ENCODE measurements around the gene CASP2. TPM values are rescaled to one million over a fixed set of nuclear protein-coding genes. Genes with fewer than 3 reads are reported as not detected.

The CASP2 gene
- total RNA-seq, 6 experiments from 2014 or later: 5.3 to 8.7 (median 6.7) TPM

- Histone ChIP-seq H3K27ac (no peak overlapping the region), H3K9me3 (no peaks in the 10 kb centered on the region), H3K27me3 (no peaks in the 10 kb centered on the region), H3K36me3 (no peaks in the 10 kb centered on the region), H3K4me1 (peaks cover 0 to 3% (median 0%) of the 10 kb centered on the region in 4 donors), H3K4me3 (no peak overlapping the region)
- WGBS (ENCODE audit: insufficient coverage, low coverage, low lambda C conversion rate, missing lambda C conversion rate): 37% methylated on average over 2 of the region's 2 CpGs
- TF ChIP-seq POLR2A (IDR thresholded peaks at IDR 0.05): no peak
- TF ChIP-seq, protein P1, sequence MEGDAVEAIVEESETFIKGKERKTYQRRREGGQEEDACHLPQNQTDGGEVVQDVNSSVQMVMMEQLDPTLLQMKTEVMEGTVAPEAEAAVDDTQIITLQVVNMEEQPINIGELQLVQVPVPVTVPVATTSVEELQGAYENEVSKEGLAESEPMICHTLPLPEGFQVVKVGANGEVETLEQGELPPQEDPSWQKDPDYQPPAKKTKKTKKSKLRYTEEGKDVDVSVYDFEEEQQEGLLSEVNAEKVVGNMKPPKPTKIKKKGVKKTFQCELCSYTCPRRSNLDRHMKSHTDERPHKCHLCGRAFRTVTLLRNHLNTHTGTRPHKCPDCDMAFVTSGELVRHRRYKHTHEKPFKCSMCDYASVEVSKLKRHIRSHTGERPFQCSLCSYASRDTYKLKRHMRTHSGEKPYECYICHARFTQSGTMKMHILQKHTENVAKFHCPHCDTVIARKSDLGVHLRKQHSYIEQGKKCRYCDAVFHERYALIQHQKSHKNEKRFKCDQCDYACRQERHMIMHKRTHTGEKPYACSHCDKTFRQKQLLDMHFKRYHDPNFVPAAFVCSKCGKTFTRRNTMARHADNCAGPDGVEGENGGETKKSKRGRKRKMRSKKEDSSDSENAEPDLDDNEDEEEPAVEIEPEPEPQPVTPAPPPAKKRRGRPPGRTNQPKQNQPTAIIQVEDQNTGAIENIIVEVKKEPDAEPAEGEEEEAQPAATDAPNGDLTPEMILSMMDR (IDR thresholded peaks at IDR 0.05): no peak
- intact Hi-C loops (cut with DNase I): loop anchor here in 1 of 2 donors (10.0 kb wide), 1 partner anchor 90 kb away; no protein-coding TSS in a partner anchor
- ATAC-seq (peak in 1 of 4 donors; percentile 62), DNase-seq (no peak)
Measured at GRCh38 chr7:143325240-143325639, 37.1 kb downstream of the CASP2 start.

GRCh38 chr7:143327903-143328302 is 39.8 kb downstream of the CASP2 start:
- Histone ChIP-seq H3K4me1 (no peaks in the 10 kb centered on the region), H3K36me3 (no peaks in the 10 kb centered on the region), H3K27ac (no peak overlapping the region), H3K4me3 (no peak overlapping the region), H3K9me3 (no peaks in the 10 kb centered on the region), H3K27me3 (no peaks in the 10 kb centered on the region)
- intact Hi-C loops (cut with DNase I): loop anchor here in 1 of 2 donors (10.0 kb wide), 1 partner anchor 87 kb away; no protein-coding TSS in a partner anchor
- TF ChIP-seq, protein P1 (IDR thresholded peaks at IDR 0.05): no peak
- no peak for TF ChIP-seq POLR2A (IDR thresholded peaks at IDR 0.05)
- no peak for DNase-seq
- no peak for ATAC-seq
- WGBS (ENCODE audit: insufficient coverage, low coverage, low lambda C conversion rate, missing lambda C conversion rate): 81% methylated on average over 3 of the region's 5 CpGs

DNA sequence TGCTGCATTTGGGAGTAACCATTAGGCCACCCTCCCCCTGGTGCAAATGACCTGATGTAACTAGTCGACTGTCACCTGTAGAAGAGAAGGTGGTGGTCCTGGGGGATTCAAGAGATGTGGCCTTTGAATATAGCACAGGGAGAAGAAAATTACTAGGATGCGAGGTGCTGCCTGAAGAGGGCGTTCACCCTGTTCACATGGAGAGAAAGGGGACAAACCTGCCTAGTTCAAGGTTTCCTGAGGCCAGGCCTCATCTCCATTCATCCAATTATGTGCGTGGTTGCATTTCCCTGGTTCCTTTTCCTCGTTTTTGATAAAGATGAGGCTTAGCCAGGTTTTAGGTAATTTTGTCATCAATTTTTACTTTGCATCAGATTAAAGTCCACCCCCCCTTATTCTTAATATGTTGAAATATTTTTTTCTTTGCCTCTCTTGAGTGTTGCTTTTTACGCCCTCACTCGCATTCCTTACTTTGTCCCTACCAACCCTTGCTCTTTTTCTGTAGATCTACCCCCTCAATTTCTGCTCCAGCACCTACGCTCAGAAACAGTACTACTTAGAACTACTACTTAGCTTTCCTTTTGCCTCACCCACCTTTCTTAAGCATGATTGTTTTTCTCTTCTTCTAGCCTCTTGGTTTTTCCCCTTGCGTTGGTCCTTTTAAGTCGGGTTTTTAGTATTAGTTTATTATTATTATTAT is 41.5 kb downstream of the CASP2 start:
- no peak for TF ChIP-seq POLR2A (IDR thresholded peaks at IDR 0.05)
- TF ChIP-seq, protein P1 (IDR thresholded peaks at IDR 0.05): peak in 1 of 4 donors; percentile 7
- Histone ChIP-seq H3K27me3 (no peaks in the 10 kb centered on the region), H3K9me3 (no peaks in the 10 kb centered on the region), H3K4me3 (no peak overlapping the region), H3K4me1 (no peaks in the 10 kb centered on the region), H3K36me3 (no peaks in the 10 kb centered on the region), H3K27ac (no peak overlapping the region)
- intact Hi-C loops (cut with DNase I): loop anchor here in 1 of 2 donors (10.0 kb wide), 1 partner anchor 85 kb away; no protein-coding TSS in a partner anchor
- no peak for DNase-seq
- peak in 2 of 4 donors; percentile 30 to 32 for ATAC-seq
- WGBS (ENCODE audit: insufficient coverage, low coverage, low lambda C conversion rate, missing lambda C conversion rate): 77% methylated on average over 8 of the region's 10 CpGs

DNA sequence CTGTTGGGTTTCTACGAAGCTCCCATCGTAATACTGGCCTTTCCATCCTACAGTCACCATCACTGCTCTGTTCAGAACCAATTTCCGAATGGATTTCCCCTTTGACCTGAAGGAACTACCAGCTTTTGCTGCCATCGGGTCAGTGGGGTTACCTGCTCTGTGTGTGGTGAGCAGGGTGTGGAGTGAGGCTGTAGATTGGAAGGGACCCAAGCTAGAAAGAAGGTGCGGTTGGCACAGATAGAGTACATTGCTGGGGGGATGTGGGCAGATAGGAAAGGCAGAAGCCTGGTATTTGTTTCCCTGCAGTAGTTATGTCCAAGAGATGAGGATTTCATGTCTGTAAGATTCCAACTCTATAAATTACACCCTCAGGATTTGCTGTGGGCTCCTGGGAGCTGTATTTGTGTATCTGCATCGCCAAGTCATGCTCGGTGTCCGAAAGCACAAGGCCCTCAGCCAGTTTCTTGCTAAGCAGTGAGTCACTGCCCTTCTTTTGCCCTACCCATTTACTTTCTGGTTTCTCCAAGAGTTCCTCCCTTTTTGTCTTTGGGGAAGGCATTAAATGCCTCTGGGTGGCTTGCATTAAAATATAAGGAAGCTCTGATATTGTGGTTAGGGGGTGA is 43.1 kb downstream of the CASP2 start:
- Histone ChIP-seq H3K9me3 (no peaks in the 10 kb centered on the region), H3K4me1 (no peaks in the 10 kb centered on the region), H3K4me3 (no peak overlapping the region), H3K36me3 (no peaks in the 10 kb centered on the region), H3K27ac (no peak overlapping the region), H3K27me3 (no peaks in the 10 kb centered on the region)
- intact Hi-C loops (cut with DNase I): no loop called here
- 60% methylated on average over 6 of the region's 8 CpGs for WGBS (ENCODE audit: insufficient coverage, low coverage, low lambda C conversion rate, missing lambda C conversion rate)
- ATAC-seq (peak in 1 of 4 donors; percentile 22), DNase-seq (no peak)
- TF ChIP-seq POLR2A (IDR thresholded peaks at IDR 0.05): no peak
- TF ChIP-seq, protein P1 (IDR thresholded peaks at IDR 0.05): no peak
